22Rv1 (cell line): ENCODE results near the gene PRDM16.

Experiments used
- CTCF ChIP-seq: fragments of 450-650 bp; IDR thresholded peaks from 2 replicates; pipeline ENCODE4 v1.5.1; 2017; ENCODE audit warnings: mild to moderate bottlenecking
- ZFX ChIP-seq: fragments of 450-650 bp; IDR thresholded peaks from 2 replicates; pipeline ENCODE4 v1.6.1; 2017; ENCODE audit warnings: antibody characterized with exemption, borderline replicate concordance

DNA sequence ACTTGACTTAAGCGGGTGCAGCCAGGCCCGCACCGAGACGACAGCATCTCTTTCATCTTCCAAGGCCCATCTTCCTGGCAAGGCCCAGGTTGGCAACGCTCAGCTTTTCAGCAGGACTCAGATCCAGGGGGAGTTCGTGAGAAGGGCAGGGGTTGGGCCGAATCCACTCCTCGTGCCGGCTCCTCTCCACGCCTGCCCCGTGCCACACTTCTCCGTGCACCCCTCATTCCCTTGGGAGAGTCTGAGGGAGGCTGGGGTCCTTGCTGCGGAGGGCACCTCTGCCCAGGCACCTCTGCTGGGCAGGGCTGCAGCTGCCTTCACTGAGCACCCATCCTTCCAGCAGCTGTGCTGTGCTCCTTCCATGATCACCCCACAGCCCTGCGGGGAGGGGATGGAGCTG, 22.3 kb downstream of the PRDM16 start:
- TF ChIP-seq CTCF (no peak), ZFX (no peak)
